ENCODE results near the gene MCEMP1. TPM values are rescaled to one million over a fixed set of nuclear protein-coding genes. Genes with fewer than 3 reads are reported as not detected.
A peak's percentile ranks its signal among the peaks of the same experiment; 100 is the strongest.

MCEMP1 gene
- total RNA-seq, 1 experiment from 2014 or later = not detected

DNA sequence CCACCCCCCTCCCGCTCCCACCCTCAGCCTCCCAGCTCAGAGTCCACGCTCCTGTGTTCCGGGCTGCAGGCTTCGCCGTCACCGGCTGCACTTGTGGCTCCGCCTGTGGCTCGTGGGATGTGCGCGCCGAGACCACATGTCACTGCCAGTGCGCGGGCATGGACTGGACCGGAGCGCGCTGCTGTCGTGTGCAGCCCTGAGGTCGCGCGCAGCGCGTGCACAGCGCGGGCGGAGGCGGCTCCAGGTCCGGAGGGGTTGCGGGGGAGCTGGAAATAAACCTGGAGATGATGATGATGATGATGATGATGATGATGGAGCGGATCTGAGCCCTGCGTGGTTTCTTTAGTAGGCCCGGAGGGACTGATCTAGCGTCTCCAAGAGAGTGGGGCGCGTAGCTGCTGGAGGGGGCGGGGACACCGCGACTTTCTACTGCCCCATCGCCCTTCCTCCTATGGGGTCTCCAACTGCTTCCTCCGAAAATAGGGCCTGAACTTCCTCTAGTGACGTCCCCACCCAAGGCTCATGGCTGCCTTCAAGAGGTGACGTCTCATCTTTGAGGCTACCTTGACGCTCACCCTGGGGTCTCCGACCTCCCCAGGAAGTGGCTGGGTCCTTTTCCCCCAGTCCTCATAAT lies 6.6 kb upstream of the MCEMP1 start:
- no peak for DNase-seq (ENCODE audit: extremely low read depth, low read depth)

DNA sequence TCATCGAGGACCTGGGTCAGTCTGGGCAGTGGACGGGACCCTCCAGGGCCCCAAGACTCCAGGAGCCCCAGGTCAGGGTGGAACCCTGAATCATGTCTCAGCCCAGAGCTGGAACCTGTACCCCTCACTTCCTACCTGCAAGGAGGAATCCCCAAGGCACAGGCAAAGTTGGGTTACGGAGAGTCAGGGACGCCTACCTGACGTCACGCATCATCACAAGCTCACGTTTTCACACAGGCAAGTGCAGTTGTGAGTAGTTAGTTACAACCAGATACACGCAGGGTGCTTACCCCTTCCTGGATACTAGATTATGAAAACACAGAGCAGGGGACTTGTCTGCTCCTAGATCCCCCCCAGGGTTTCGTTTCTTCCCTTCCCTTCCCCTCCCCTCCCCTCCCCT lies 6.1 kb upstream of the MCEMP1 start:
- no peak for DNase-seq (ENCODE audit: extremely low read depth, low read depth)

DNA sequence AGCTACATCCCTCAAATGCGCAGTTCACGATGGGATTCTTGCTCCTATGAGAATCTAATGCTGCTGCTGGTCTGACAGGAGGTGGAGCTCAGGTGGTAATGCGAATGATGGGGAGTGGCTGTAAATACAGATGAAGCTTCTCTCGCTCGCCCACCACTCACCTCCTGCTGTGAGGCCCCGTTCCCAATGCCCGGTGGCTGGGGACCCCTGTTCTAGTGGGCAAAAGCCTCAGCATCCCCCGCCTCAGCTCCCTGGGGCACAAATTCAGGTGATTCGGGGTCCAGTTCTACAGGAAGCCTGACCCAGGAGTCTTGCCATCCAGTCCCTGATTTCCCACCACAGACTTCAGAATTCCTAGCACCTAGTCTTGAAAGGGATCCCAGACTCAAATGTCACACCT lies 4.4 kb upstream of the MCEMP1 start:
- DNase-seq (ENCODE audit: extremely low read depth, low read depth) = no peak

DNA sequence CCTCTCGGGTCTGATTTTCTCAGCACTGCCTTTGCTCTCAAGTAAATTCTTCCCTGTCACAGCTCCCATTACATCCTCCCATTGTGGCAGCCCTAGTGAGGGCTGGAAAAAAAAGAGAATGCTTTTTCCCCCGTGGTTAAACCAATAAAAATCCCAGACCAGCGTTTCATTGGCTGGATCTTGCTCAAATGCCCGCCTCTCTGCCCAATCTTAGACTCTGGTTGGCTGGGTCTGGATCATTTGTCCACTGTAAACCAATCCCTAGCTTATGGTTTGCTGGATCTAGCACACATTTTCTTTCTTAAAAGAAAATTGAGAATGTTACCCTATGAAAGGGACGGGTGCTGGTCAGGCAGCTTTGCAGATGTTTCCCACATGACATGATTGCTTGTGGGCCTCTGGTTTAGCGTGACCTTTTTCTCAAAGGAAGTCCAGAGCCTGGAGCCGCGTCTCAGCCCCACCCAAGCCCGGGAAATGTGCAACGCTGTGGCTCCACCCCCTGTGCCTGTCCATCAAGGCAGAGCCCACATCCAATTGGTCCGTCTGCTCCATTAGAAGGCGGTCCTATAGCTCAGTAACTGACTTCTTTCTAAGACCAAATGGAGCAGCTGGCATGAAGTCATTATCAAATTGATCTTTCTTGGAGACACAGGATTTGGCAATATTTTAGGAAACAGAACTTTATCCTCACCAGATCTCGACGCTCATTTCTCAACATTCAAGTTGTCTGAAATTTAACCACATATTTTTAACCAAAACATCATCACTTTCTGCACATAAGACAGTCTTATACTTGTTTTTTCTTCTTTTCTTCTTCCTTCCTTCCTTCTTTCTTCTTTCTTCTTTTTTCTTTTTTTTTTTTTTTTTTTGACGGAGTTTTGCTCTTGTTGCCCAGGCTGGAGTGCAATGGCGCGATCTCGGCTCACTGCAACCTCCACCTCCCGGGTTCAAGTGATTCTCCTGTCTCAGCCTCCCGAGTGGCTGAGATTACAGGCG lies 2.6 kb upstream of the MCEMP1 start:
- peak; percentile 50 for DNase-seq (ENCODE audit: extremely low read depth, low read depth)

DNA sequence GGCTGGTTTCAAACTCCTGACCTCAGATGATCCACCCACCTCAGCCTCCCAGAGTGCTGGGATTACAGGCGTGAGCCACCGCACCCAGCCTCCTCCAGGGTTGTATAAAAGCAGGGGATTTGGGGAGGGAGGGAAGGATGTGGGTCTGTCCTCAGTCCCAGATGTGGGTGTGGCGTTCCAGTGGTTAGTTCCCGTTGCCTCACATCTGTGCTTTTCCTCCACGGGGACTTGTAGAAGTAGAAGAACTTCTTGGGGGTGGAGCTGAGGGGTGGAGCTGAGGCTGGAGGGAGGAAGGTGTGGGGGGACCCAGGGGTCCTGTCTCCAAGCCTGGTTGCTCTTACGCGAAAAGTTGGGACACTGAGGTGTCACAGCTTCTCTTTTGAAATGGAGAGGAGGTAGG lies 514 bp upstream of the MCEMP1 start:
- no peak for DNase-seq (ENCODE audit: extremely low read depth, low read depth)

DNA sequence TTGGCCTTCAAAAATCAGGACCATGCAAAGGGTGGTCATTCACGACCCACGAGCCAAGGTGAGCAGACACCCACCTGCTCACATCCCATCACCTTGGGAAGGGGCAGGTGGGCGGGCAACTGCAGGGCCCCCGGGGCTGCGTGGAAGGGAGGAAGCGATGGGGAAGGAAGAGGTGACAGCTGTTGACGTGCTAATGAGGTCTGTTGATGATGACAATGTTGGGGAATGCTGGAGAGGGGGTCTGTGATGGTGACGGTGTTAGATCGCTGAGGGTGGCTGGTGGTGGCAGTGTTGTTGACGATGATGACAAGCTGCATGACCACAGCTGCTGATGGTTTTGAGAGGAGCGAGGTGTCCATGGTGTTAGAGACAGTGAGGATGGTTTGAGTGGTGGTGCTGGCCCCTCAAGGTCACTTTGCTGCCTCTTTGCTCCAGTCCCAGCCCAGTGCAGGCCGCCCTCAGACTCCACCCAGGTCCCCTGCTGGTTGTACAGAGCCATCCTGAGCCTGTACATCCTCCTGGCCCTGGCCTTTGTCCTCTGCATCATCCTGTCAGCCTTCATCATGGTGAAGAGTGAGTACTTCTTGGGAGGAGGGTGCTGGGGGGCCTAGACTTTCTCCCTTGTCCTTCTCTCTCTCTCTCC lies 900 bp downstream of the MCEMP1 start:
- no peak for DNase-seq (ENCODE audit: extremely low read depth, low read depth)

DNA sequence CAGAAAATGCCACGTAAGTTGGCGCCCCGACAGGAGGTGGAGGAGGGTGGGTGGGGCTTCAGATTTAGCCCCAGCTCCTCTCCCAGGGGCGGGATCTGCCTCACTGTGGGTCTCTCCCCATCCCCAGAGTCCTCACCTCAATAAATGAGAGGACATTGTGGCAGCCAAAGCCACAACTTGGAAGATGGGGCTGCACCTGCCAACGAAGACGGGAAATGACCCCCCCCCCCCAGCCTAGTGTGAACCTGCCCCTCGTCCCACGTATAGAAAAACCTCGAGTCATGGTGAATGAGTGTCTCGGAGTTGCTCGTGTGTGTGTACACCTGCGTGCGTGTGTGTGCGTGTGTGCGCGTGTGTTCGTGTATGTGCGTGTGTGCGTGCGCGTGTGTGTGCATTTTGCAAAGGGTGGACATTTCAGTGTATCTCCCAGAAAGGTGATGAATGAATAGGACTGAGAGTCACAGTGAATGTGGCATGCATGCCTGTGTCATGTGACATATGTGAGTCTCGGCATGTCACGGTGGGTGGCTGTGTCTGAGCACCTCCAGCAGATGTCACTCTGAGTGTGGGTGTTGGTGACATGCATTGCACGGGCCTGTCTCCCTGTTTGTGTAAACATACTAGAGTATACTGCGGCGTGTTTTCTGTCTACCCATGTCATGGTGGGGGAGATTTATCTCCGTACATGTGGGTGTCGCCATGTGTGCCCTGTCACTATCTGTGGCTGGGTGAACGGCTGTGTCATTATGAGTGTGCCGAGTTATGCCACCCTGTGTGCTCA lies 2.3 kb downstream of the MCEMP1 start:
- no peak for DNase-seq (ENCODE audit: extremely low read depth, low read depth)

DNA sequence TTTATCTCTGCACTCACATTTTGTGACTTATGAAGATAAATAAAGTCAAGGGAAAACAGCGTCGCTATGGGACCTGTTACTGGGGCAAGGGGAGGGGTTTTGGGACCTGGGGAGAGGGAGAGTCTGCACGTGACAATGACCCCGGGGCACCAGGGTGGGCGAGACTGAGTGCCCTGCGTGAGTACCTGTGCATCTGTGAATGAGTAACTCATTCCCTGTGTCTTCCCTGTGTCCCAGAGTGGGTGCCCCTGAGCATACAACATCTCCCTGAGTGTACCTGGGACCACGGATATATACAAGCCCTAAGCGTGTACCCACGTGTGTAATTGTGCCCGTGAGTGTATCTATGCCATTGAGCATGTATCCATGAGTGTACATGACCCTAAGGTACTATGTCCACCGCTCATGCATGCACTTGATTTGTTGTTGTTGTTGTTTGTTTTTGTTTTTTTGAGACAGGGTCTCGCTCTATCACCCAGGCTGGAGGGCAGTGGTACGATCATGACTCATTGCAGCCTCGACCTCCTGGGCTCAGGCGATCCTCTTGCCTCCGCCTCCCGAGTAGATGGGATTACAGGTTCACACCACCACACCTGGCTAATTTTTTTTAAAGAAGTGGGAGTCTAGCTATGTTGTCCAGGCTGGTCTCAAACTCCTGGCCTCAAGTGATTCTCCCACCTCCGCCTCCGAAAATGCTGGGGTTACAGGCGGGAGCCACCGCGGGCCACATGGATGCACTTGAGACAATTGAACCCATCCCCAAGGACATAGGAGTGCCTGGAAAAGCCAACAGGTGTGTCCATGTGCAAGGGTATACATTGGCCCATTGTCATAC lies 3.1 kb downstream of the MCEMP1 start:
- DNase-seq (ENCODE audit: extremely low read depth, low read depth) = no peak

DNA sequence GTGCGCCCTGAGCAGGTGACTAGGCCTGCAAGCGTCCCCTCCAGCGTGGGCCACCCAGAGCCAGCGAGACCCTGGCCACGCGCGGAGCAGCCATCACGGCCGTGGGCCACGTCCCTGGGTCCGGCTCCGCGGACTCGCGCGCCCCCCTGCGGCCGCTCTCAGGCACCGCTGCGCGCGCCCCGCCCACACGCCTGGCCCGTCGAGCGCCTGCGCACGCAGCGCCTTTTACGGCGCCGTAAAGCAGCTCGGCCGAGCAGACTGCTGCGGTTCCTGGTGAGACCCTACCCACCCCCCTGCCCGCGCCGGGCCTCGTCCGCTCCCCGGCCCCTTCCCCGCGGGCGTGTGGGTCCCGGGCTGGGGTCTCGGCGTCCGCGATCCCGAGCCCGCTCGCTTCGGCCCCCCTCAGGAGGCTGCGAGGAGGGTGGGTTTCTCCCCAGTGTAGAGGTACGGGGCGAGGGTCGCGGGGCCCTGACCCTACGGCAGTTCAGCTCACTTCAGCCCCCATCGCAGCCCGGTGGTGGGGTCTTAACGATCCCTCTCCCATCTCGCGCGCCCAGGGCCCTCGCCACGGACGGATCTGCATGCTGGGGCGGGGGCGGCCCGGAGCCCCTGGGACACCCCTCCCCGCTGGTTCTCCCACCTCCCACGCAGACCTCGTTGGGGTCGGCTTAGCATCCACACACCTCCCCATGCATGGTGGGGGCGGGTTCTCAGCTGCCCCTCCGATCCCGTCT lies 3.9 kb downstream of the MCEMP1 start, which contains the start of gene TRAPPC5:
TRAPPC5 (plus strand) TSS at position 228 of the 734 bp plus-strand sequence. CDS start 1,421 bp downstream, outside the sequence.
- DNase-seq (ENCODE audit: extremely low read depth, low read depth) = peak; percentile 66

DNA sequence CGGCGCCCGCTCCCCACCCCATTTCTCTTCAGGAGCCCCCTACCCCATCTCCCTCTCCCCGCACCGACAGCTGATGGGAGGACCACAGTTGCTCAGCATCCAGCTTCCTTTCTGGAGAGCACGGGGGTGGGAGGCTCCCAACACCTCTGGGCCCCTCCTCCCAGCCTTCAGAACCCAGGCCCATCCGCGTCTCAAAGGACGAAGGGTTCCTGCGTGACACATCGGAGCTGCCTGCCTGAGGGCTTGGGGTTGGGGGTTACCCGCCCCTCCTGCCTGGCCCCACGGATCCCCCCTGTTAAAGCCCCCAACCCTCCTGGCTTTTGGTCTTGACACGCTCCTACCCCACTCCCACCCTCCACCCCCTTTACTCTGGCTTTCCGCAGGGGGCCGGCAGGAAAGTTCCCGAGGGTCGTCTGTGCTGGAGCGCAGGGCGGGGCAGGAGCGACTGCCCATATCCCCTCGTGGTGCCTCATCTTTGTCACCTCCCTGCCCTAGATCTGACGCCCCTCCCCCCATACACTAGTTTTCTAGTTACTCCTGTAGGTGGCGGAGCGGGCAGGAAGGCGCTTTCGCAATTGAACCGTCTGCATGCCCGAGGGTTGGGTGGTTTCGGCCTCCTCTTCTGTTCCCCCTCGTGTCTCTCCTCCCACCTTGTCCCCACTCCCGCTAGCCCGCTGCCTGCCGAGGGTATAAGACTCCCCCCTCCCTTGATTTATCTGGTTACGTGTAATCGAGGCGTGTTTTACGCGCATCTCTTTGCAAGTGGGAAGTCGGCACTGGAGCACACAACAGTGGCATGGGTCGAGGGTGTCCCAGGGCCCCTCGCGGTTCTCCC lies 4.7 kb downstream of the MCEMP1 start:
- peak; percentile 72 for DNase-seq (ENCODE audit: extremely low read depth, low read depth)

DNA sequence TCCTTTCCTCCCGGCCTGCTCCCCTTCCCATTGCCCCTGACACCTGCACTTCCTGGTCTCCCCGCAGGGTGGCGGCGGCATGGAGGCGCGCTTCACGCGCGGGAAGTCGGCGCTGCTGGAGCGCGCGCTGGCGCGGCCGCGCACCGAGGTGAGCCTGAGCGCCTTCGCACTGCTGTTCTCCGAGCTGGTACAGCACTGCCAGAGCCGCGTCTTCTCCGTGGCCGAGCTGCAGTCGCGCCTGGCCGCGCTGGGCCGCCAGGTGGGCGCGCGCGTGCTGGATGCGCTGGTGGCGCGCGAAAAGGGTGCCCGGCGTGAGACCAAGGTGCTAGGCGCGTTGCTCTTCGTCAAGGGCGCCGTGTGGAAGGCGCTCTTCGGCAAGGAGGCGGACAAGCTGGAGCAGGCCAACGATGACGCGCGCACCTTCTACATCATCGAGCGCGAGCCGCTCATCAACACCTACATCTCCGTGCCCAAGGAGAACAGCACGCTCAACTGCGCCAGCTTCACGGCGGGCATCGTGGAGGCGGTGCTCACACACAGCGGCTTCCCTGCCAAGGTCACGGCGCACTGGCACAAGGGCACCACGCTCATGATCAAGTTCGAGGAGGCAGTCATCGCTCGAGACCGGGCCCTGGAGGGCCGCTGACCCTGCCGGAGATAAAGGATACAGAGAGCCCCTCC lies 5.4 kb downstream of the MCEMP1 start:
- no peak for DNase-seq (ENCODE audit: extremely low read depth, low read depth)

DNA sequence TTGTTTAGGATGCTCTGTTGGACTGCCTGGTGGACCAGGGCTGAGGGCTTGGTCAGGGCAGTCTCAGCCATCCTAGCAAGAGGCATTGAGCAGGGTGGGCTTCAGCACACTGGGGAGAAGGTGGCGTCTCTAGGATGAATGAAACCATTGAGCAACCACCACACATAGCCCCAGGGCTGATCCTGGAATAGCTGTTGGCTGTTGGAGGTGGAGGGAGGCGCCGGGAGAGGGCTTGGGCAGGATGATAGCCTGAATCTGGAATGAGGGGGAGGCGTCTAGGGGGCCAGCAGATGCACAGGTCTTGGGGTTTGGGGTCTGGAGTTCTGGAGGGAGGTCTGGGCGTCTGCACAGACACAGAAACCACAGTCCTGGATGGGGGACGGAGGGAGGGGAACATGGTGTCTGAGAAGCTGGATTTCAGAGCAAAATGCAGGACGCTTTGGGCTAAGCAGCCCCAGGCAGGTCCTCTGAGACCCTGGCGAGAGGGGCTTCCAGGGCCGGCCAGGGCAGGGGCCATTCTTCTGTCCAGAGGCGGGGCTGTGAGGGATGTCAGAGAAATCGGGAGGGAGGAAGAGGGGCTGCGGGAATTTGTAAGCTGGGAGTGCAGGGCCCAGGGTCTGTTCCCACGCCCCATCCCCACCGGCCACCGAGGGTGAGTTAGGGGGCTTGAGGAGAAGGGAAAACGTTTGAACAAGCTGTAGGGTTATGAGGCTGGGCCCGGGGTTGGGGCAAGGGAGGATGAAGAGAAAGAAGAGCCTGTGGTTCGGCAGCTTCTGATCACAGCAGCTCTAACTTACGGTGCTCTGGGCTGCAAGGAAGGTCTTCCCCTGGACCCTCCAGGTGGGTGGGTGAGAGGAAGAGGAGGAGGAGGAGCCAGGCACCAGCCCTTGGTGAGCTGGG lies 8.9 kb downstream of the MCEMP1 start:
- no peak for DNase-seq (ENCODE audit: extremely low read depth, low read depth)

DNA sequence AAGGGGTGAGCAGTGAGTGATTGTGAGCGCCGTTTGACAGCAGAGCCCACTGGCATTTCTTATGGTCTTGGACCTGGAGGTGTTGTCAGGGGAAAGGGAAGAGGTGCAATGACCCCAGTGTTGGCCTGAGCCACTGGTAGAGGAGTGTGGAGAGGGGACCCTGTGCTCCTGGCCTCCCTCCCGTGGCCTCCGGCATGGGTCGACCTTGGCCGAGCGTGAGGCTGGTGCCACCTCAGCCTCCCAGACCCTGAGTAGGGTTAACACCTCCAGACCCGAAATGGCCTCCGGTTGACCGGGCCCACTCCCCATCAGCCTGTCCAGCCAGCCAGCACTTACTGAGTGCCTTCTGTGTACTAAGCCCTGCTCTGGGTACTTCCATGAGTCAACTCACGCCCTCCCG lies 10.3 kb downstream of the MCEMP1 start:
- no peak for DNase-seq (ENCODE audit: extremely low read depth, low read depth)

DNA sequence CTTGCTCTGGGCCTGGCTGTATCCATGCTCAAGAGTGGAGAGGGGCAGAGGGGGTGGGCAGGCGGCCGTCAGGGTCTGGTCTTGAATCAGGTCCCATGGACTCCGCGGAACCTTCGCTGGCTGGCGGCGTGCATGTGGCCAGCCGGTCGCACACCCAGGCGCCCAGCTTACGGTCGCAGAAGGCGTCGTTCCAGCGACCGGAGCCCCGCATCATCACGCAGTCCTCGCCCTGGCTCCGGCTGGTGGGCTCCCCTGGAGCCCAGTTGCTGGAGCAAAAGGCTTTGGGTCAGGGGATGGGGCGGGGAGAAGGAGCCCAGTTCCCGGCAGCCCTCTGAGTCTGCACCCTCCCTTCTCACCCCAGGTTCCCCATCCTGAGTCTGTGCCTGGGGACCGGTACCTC lies 12.3 kb downstream of the MCEMP1 start:
- DNase-seq (ENCODE audit: extremely low read depth, low read depth) = no peak

DNA sequence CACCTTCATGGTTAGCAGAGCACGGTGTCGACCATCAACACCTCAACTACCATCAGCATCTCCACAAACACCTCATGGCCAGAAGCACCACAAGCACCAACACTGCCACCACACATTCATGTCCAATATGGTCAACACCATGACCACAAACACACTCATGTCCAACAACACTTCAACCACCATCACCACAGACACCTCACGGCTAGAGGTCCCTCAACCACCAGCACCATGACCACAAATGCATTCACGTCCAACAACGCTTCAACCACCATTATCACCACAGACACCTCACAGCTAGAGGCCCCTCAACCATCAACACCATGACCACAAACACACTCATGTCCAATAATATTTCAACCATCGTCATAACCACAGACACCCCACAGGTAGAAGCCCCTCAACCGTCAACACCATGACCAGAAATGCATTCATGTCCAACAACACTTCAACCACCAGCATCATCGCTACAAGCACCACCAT lies 13.9 kb downstream of the MCEMP1 start:
- no peak for DNase-seq (ENCODE audit: extremely low read depth, low read depth)

DNA sequence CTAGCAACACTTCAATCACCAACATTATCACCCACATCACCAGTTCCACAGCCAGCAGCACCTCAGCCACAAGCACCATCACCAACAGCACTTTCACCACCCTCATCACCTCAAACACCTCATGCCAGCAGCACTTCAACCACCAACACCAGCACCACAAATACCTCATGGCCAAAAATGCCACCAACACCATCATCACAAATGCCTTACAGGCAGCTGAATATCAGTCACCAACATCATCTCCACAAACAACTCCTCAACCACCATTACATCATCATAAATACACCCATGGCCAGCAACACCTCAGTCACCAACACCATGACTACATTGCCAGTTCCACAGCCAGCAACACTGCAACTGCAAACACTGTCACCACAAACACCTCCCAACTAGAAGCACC lies 14.6 kb downstream of the MCEMP1 start:
- no peak for DNase-seq (ENCODE audit: extremely low read depth, low read depth)
